Mesenchymal stem cell (in vitro differentiated cells and primary cell): ENCODE results near the gene COL4A4.

Experiments
- DNase-seq: peaks from one replicate; pipeline ENCODE4 v3.0.0-alpha.2; 2013
- H2AFZ ChIP-seq: one replicate; pipeline ENCODE4 v1.6.1; 2013; ENCODE audit warnings: low read depth, mild to moderate bottlenecking, control low read depth, inconsistent platforms, low read length, moderate library complexity
- H2AK5ac ChIP-seq: 2 replicates; pipeline ENCODE4 v1.6.1; 2013; ENCODE audit warnings: low read length, moderate library complexity, mild to moderate bottlenecking, inconsistent platforms; ENCODE audit not compliant: severe bottlenecking
- H2BK120ac ChIP-seq: one replicate; pipeline ENCODE4 v1.6.1; 2013; ENCODE audit warnings: low read depth, mild to moderate bottlenecking, inconsistent platforms, low read length, moderate library complexity
- H2BK12ac ChIP-seq, 2 experiments: one replicate each; pipeline ENCODE4 v1.6.1; 2013; ENCODE audit warnings: inconsistent platforms in 2 of 2, low read length in 2 of 2, mild to moderate bottlenecking in 2 of 2, moderate library complexity in 2 of 2, control low read depth in 1 of 2
- H2BK15ac ChIP-seq: one replicate; pipeline ENCODE4 v1.6.1; 2013; ENCODE audit warnings: mild to moderate bottlenecking, low read depth, inconsistent platforms; ENCODE audit not compliant: poor library complexity, severe bottlenecking
- H2BK5ac ChIP-seq: 2 replicates; pipeline ENCODE4 v1.6.1; 2013; ENCODE audit warnings: low read depth, mild to moderate bottlenecking, low read length, control low read depth, inconsistent platforms; ENCODE audit not compliant: poor library complexity, severe bottlenecking
- H3K14ac ChIP-seq, 2 experiments: one replicate each; pipeline ENCODE4 v1.6.1; 2013; ENCODE audit warnings: inconsistent platforms in 2 of 2, low read length in 2 of 2, control low read depth in 1 of 2, mild to moderate bottlenecking in 1 of 2, moderate library complexity in 1 of 2
- H3K18ac ChIP-seq, 2 experiments: one replicate each; pipeline ENCODE4 v1.6.1; 2013; ENCODE audit warnings: inconsistent platforms in 2 of 2, low read length in 2 of 2, control low read depth in 1 of 2, low read depth in 1 of 2, mild to moderate bottlenecking in 1 of 2
- H3K23ac ChIP-seq, 2 experiments: one replicate each; pipeline ENCODE4 v1.6.1; 2013; ENCODE audit warnings: inconsistent platforms in 2 of 2, low read length in 2 of 2, mild to moderate bottlenecking in 2 of 2, moderate library complexity in 2 of 2, control low read depth in 1 of 2
- H3K27ac ChIP-seq: 2 replicates; pipeline ENCODE4 v1.5.1; 2013; ENCODE audit warnings: mild to moderate bottlenecking, moderate library complexity, low read length, control low read depth, inconsistent platforms; ENCODE audit not compliant: poor library complexity, severe bottlenecking
- H3K27me3 ChIP-seq, 2 experiments: 2 replicates each; pipeline versions ENCODE4 v1.6.1 to v1.7.0; 2013; ENCODE audit warnings: low read length in 2 of 2, mild to moderate bottlenecking in 2 of 2, moderate library complexity in 2 of 2, control low read depth in 1 of 2, inconsistent platforms in 1 of 2; ENCODE audit not compliant: control insufficient read depth in 1 of 2, insufficient read depth in 1 of 2
- H3K36me3 ChIP-seq, 2 experiments: 2 replicates each; pipeline versions ENCODE4 v1.6.1 to v1.7.0; 2013; ENCODE audit warnings: low read length in 2 of 2, control low read depth in 1 of 2, inconsistent platforms in 1 of 2, low read depth in 1 of 2, mild to moderate bottlenecking in 1 of 2; ENCODE audit not compliant: insufficient read depth in 2 of 2, control insufficient read depth in 1 of 2
- H3K4ac ChIP-seq, 2 experiments: one replicate each; pipeline ENCODE4 v1.6.1; 2013; ENCODE audit warnings: inconsistent platforms in 2 of 2, low read length in 2 of 2, mild to moderate bottlenecking in 2 of 2, moderate library complexity in 2 of 2, control low read depth in 1 of 2, low read depth in 1 of 2
- H3K4me1 ChIP-seq: 2 replicates; pipeline ENCODE4 v1.6.1; 2013; ENCODE audit warnings: low read depth, low read length, control low read depth; ENCODE audit not compliant: control insufficient read depth, insufficient read depth
- H3K4me2 ChIP-seq: 2 replicates; pipeline ENCODE4 v1.6.1; 2013; ENCODE audit warnings: low read length, mild to moderate bottlenecking, inconsistent platforms; ENCODE audit not compliant: poor library complexity, severe bottlenecking
- H3K4me3 ChIP-seq, 2 experiments: 2 replicates each; pipeline versions ENCODE4 v1.5.1 to v1.7.0; 2013; ENCODE audit warnings: low read length in 2 of 2, mild to moderate bottlenecking in 2 of 2, control low read depth in 1 of 2, low read depth in 1 of 2; ENCODE audit not compliant: insufficient read depth in 1 of 2
- H3K79me1 ChIP-seq: replicated peaks from 2 replicates; pipeline ENCODE4 v1.6.1; 2013; ENCODE audit warnings: mild to moderate bottlenecking, control low read depth, low read length, inconsistent platforms; ENCODE audit not compliant: poor library complexity, severe bottlenecking
- H3K9ac ChIP-seq: 2 replicates; pipeline ENCODE4 v1.7.0; 2013; ENCODE audit warnings: mild to moderate bottlenecking, low read length, moderate library complexity
- H3K9me3 ChIP-seq: 2 replicates; pipeline ENCODE4 v1.7.0; 2013; ENCODE audit warnings: mild to moderate bottlenecking, low read length; ENCODE audit not compliant: control insufficient read depth
- H4K8ac ChIP-seq: one replicate; pipeline ENCODE4 v1.6.1; 2013; ENCODE audit warnings: inconsistent platforms, mild to moderate bottlenecking, low read length, moderate library complexity
- H4K91ac ChIP-seq: one replicate; pipeline ENCODE4 v1.6.1; 2013; ENCODE audit warnings: mild to moderate bottlenecking, low read length, inconsistent platforms
- WGBS: methylation state at CpG from one replicate; pipeline ENCODE4 v1.1.7; 2013; ENCODE audit warnings: mixed read lengths; 5-methylcytosine and 5-hydroxymethylcytosine counted together

The COL4A4 gene

DNA sequence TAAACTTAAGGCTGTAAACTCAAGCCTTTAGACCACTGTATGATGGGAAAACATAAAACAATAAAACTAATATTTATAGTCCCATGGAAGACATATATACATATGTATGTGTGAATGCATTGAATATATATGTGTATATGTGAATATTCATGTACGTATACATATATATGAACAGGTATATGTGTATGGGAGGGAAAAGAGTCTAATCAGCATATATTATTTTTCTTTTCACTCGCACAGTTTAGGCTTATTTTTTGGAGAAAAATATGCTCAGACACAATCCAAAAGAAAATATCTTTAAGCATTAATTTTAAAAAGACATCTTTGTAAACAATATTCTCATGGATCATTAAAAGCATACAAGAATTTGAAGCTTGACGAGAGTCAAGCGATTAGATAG, 22.7 kb downstream of the COL4A4 start:
- H3K23ac ChIP-seq = no peak overlapping the region
- H2BK5ac ChIP-seq = no peak overlapping the region
- no peaks in the 10 kb centered on the region for H3K4me1 ChIP-seq
- H2AFZ ChIP-seq = no peak overlapping the region
- WGBS = 100% methylated on average over 2 of the region's 4 CpGs
- no peak overlapping the region for H3K4me2 ChIP-seq
- no peak overlapping the region for H2BK120ac ChIP-seq
- no peaks in the 10 kb centered on the region for H3K9me3 ChIP-seq
- no peak overlapping the region for H3K18ac ChIP-seq
- H4K91ac ChIP-seq = no peak overlapping the region
- H3K79me1 ChIP-seq = no peaks in the 10 kb centered on the region
- no peak overlapping the region for H3K14ac ChIP-seq
- no peak overlapping the region for H3K4ac ChIP-seq
- H3K36me3 ChIP-seq = no peaks in the 10 kb centered on the region
- no peak overlapping the region for H2BK12ac ChIP-seq
- H3K4me3 ChIP-seq = no peak overlapping the region
- H3K9ac ChIP-seq = no peak overlapping the region
- H2AK5ac ChIP-seq = no peak overlapping the region
- no peak overlapping the region for H2BK15ac ChIP-seq
- H3K27me3 ChIP-seq = peaks cover 6 to 7% of the 10 kb centered on the region in 2 experiments
- no peak overlapping the region for H4K8ac ChIP-seq
- no peak overlapping the region for H3K27ac ChIP-seq
- no peak for DNase-seq

DNA sequence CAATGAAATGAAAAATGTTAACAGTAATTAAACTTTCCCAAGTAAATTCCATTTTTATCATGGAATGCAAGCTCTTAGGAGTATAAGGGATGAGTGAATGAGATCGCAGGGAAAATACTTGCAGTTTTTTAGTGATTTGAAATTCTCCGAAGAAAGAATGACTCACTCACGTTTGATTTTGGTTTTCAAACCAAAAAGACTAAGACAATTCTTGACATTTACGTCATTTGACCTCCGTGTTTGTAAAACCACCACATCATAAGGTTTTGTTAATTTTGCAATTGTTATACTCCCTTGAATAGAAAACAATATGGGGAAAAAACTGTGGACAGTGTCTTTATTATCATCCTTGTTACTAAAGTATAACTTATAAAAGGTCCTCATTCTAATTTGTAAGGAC, 29.4 kb downstream of the COL4A4 start:
- Histone ChIP-seq H2AK5ac (no peak overlapping the region), H3K4ac (no peak overlapping the region), H2AFZ (no peak overlapping the region), H2BK5ac (no peak overlapping the region), H3K9me3 (no peaks in the 10 kb centered on the region), H3K14ac (no peak overlapping the region), H3K79me1 (no peaks in the 10 kb centered on the region), H3K4me1 (no peaks in the 10 kb centered on the region), H2BK15ac (no peak overlapping the region), H4K91ac (no peak overlapping the region), H3K36me3 (no peaks in the 10 kb centered on the region), H3K27ac (no peak overlapping the region), H3K9ac (no peak overlapping the region), H3K23ac (no peak overlapping the region), H4K8ac (no peak overlapping the region), H3K18ac (no peak overlapping the region), H3K4me2 (no peak overlapping the region), H3K27me3 (peaks cover 10 to 12% of the 10 kb centered on the region in 2 experiments), H3K4me3 (no peak overlapping the region), H2BK120ac (no peak overlapping the region), H2BK12ac (no peak overlapping the region)
- WGBS = 83% methylated on average over 3 of the region's 5 CpGs
- no peak for DNase-seq

DNA sequence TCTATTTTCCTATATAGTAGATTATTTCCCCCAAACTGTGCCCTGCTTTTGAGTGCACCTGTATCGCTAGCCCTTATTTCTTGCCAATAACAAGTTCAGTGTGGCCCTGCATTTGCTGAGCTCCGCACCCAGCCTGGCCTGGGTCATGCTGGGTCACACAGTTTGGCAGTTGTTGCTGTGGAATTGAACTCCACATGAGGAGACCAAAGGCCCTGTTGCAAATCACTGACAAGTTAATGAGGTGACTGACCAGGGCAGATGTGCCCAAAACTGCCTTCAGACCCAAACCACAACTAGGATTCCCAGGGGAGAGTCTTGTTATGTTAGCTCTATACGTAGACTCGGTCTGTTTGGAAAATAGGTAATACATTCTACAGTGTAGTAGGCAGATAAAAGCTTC, 31.0 kb downstream of the COL4A4 start:
- H2AFZ ChIP-seq = no peak overlapping the region

GRCh38 chr2:227130636-227131035, 33.4 kb downstream of the COL4A4 start:
- Histone ChIP-seq H3K4me3 (no peak overlapping the region), H3K4me2 (no peak overlapping the region), H2BK5ac (no peak overlapping the region), H3K36me3 (no peaks in the 10 kb centered on the region), H4K91ac (no peak overlapping the region), H3K79me1 (no peaks in the 10 kb centered on the region), H3K9ac (no peak overlapping the region), H2BK15ac (no peak overlapping the region), H3K27me3 (peaks cover 11 to 16% of the 10 kb centered on the region in 2 experiments), H3K9me3 (no peaks in the 10 kb centered on the region), H2AK5ac (no peak overlapping the region), H3K18ac (no peak overlapping the region), H3K27ac (no peak overlapping the region), H2BK12ac (no peak overlapping the region), H3K4ac (no peak overlapping the region), H3K14ac (no peak overlapping the region), H3K4me1 (no peaks in the 10 kb centered on the region), H3K23ac (no peak overlapping the region), H4K8ac (no peak overlapping the region), H2BK120ac (no peak overlapping the region), H2AFZ (no peak overlapping the region)
- 84% methylated on average over 8 of the region's 8 CpGs for WGBS
- no peak for DNase-seq

More for the DNA sequence above, 31.0 kb downstream of the COL4A4 start:
- no peak overlapping the region for H2BK15ac ChIP-seq
- no peak overlapping the region for H2BK12ac ChIP-seq
- no peaks in the 10 kb centered on the region for H3K36me3 ChIP-seq
- no peak overlapping the region for H3K27ac ChIP-seq
- peaks cover 14 to 16% of the 10 kb centered on the region in 2 experiments for H3K27me3 ChIP-seq
- 86% methylated on average over 2 of the region's 4 CpGs for WGBS
- H2BK120ac ChIP-seq = no peak overlapping the region
- H3K23ac ChIP-seq = no peak overlapping the region
- H3K79me1 ChIP-seq = no peaks in the 10 kb centered on the region
- H3K14ac ChIP-seq = no peak overlapping the region
- DNase-seq = no peak
- H2BK5ac ChIP-seq = no peak overlapping the region
- no peaks in the 10 kb centered on the region for H3K9me3 ChIP-seq
- H4K91ac ChIP-seq = no peak overlapping the region
- H3K9ac ChIP-seq = no peak overlapping the region
- H3K18ac ChIP-seq = no peak overlapping the region
- no peak overlapping the region for H3K4me3 ChIP-seq
- H3K4ac ChIP-seq = no peak overlapping the region
- H4K8ac ChIP-seq = no peak overlapping the region
- H2AK5ac ChIP-seq = no peak overlapping the region
- no peaks in the 10 kb centered on the region for H3K4me1 ChIP-seq
- H3K4me2 ChIP-seq = no peak overlapping the region
